NB4 (cell line): ENCODE measurements around the gene CDH18.

Experiments used
- CTCF ChIP-seq: IDR thresholded peaks from one replicate; pipeline ENCODE4 v1.5.1; 2012; ENCODE audit warnings: low read depth, low read length
- MAX ChIP-seq: IDR thresholded peaks from 2 replicates; pipeline ENCODE4 v1.6.1; 2011; ENCODE audit warnings: low read depth, low read length
- MYC ChIP-seq: IDR thresholded peaks from 2 replicates; pipeline ENCODE4 v1.6.1; 2011; ENCODE audit warnings: low read depth, low read length
- POLR2A ChIP-seq: IDR thresholded peaks from 2 replicates; pipeline ENCODE4 v1.6.1; 2011; ENCODE audit warnings: mild to moderate bottlenecking; ENCODE audit not compliant: insufficient read length; ENCODE audit errors: extremely low read depth

GRCh38 chr5:19865336-19866089 lies 122.5 kb downstream of the CDH18 start:
- no peak for TF ChIP-seq POLR2A
- no peak for TF ChIP-seq CTCF
- TF ChIP-seq MAX = no peak
- no peak for TF ChIP-seq MYC
